GM18505 (cell line): ENCODE data around the gene PARVA.

ENCODE experiments used
- ATAC-seq: cut with Tn5 transposase; IDR thresholded peaks from one replicate; pipeline ENCODE4 v1.9.1; 2021; ENCODE audit not compliant: unreplicated experiment
- POLR2A ChIP-seq: IDR thresholded peaks from 4 replicates; pipeline ENCODE4 v1.6.1; 2011; ENCODE audit warnings: borderline replicate concordance; ENCODE audit not compliant: insufficient read depth, insufficient read length; ENCODE audit errors: extremely low read depth

PARVA gene

DNA sequence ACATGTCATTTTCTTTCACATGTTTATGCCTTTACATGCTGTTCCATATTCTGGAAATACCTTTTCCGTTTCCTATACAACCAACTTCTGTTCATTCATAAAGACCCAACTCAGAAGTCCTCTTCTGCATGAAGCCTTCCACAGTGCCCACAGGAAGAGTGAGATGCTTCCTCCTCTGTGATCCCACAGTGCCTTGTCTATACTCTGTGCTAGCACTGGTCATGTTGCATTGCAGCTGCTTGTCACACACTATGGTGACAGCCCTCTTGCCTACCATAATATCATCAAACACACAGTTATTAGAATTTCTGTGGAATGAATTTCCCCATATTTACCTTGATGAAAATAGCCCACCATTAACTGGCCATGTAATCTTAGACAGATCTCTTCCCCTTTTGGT lies 8.9 kb downstream of the PARVA start:
- ATAC-seq, result no peak
- no peak for TF ChIP-seq POLR2A

DNA sequence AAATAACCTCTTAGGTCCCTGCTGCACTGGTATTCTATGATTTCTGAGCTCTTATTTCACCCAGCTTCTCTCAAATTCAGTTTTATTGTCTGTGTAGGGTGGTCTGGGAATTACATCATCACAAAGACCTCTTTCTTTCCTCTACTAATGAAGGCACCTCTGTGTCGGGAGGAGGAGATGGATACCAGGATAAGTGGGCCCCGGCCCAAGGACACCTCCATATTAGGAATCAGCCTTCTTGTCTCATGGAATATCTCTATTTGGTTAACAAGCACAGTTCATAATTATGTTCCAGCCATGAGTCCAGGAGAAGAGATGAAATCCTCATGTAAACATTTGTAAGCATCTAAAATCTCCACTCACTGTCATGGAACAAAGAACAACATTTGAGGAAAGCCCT lies 9.4 kb downstream of the PARVA start:
- no peak for ATAC-seq
- TF ChIP-seq POLR2A, result no peak

DNA sequence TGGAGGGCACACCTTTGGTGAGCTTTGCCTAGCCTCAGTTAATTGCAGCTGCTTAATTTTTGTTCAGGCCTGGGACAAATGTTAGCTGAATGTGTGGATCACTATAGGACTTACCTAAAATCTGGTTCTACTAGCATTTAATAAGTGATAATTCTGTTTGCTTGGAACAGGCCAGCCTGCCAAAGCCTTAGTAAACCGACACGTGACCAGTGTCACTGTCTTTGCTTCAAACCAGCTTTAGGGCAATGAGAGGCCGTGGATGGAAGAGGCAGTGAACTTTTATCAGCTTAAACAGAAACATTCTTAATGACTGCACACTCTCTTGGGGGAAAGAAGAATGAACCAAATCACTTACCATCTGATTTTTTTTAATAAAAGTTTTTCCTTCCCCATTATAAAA lies 10.8 kb downstream of the PARVA start:
- no peak for ATAC-seq
- no peak for TF ChIP-seq POLR2A

DNA sequence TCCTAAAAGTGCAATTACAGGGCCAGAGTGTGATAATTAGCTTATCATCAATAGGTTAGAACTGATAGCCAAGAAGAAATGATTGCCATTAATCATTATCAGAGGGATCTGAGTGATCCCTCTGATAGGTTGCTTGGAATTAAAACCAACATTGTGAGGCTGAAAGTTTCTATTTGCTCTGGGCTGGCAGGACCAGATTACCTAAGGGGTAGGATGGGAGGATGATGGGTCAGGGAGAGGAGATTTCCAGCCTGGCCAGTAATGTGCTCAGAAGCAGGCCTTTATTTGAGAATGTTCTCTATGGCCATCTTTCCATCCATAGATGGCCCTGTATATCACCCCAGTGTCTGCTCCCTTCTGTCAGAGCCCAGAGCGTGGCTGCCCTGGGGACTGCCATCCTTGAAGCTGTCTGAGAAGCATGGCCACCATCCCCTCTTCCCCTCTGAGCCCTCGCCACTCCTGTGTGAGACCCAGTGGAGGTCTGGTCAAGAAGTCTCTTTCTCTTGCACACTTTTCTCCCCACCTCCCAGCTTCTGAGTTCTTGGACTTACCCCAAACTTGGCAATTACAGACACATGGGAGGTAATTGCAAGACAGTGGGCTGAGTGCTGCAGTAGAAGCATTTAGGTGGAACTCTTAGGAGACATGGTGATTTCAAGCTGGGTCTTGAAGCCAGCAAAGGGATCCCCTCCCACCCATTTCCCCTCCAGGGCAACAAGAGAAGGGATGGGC lies 11.7 kb downstream of the PARVA start:
- TF ChIP-seq POLR2A, result no peak
- ATAC-seq, result no peak

DNA sequence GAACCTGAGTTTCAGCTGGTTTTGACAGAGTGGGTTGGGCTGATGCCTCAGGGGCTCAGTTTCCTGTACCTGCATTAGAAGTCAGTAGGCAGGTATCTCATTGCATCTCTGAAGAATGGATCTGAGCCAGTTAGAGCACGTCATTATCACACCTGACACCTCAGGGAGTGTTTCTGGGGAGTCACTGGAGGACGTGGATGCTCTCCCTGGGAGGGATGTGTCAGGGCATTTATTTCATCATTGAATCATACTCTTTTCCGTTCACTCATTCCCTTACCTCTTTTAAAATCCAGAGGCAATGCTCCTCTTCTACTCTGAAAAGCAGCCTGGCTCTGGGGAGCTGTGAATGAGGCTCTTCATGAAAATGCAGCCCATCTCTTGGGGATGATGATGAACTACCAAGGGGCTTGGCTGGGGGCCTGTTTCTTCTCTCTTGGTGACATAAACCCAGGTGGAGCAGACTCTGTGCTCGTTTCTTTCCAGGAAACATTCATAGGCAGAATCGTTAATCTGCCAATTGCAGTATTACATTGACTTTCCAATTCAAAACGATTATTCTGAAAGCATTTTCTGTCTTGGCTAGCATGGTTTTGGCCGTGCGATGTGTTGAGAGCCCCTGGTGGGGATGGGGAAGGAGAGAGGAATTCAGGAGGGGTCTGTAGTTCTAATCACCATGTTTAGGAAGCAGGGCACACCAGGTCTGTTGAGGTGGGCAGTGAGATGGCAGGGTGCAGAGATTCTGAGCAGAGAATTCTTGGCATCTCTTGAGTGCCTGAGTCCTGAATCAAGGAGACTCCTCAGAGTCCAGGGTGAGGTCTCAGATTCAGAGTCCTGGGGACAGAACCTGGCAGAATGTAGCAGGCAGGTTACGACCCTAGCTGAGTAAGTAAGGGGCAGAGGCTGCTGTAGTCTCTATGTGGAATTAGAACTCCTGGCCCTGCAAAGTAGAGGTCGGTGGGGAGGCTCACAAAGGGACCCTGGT lies 12.6 kb downstream of the PARVA start:
- ATAC-seq, result no peak
- TF ChIP-seq POLR2A, result no peak

DNA sequence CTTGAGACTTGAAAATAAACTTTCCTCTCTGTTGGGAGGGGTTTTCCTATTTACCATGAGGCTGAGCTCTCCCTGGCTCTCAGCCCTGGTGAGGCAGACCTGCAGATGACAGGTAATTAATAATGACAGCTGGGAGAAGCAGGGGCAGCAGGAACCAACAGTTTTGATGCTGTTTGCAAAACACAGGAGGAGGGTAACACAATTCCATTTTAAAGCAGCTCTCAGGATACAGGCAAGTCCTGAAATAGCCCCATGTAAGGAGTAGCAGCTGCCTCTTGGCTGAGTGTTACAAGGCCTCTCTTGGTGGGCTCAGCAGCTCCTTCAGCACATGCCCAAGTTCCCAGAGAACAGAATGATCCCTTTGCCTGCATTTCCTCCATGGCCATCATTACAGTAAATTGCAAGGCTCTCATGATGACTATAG lies 13.3 kb downstream of the PARVA start:
- no peak for ATAC-seq
- no peak for TF ChIP-seq POLR2A

DNA sequence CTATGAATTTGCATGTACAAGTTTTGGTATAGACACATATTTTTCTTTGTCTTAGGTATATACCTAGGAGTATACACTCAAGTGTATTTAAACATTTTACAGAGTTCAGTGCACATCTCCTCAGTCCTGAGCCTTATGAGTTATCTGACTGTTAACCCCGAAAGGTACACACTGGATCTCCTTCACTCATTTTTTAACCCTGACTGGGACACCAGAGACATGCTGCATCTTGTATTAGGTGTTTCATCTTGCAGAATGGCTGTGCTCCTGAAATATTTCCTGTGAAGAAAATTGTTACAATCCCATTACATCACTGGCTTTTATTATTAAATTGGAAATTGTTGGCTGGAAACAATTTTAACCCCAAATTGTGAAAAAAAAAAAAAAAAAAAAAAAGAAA lies 15.3 kb downstream of the PARVA start:
- ATAC-seq, result no peak

DNA sequence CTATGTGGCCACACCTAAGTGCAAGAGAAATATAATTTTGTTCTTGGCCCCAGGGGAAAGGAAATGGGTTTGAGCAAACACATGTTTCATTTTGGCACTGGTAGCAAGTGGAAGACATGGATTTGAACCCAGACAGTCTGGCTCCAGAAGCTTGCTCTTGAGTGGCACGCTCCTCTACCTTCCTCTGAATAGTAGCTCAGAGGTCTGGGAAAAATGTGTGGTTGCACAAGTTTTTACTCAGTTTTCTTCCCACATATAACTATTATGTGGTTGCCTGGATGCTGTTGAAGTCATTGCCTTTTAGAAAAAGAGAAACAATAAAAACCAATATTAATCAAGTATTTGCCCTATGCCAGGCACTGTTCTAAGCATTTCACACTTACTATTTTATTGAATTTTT lies 16.3 kb downstream of the PARVA start:
- TF ChIP-seq POLR2A, result no peak

More for the DNA sequence above, 15.3 kb downstream of the PARVA start:
- no peak for TF ChIP-seq POLR2A

DNA sequence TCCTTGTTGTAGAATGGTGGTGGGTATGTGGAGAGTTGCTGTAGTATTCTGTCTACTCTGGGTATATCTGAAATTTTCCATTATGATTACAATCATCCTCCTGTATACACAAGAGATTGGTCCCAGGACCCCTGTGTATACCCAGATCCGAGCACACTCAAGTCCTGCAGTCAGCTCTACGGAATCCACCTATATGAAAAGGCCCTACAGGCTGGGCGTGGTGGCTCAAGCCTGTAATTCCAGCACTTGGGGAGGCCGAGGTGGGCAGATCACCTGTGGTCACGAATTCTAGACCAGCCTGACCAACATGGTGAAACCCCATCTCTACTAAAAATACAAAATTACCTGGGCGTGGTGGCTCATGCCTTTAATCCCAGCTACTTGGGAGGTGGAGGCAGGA lies 17.2 kb downstream of the PARVA start:
- TF ChIP-seq POLR2A, result no peak
- ATAC-seq, result no peak

More for the DNA sequence above, 16.3 kb downstream of the PARVA start:
- ATAC-seq, result no peak

DNA sequence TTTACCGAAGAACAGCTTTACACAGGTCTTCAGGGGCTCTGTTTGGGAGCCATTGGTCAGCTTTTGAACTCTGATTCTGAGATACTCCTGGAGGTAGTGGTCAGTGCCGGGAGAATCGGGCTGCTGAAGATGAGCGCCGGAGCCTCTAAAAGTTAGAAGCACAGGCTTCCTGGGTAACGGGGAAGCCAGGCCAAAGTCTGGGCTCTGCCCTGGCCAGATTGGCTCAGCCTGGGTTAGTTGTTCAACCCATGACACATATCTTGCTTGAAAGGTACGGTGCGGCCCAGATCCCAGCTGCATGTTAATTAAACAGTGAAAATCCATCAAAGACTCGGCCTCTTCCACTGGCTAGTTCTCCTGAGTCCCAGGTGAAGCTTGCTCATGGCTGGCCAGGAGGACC lies 18.0 kb downstream of the PARVA start:
- ATAC-seq, result no peak
- no peak for TF ChIP-seq POLR2A

DNA sequence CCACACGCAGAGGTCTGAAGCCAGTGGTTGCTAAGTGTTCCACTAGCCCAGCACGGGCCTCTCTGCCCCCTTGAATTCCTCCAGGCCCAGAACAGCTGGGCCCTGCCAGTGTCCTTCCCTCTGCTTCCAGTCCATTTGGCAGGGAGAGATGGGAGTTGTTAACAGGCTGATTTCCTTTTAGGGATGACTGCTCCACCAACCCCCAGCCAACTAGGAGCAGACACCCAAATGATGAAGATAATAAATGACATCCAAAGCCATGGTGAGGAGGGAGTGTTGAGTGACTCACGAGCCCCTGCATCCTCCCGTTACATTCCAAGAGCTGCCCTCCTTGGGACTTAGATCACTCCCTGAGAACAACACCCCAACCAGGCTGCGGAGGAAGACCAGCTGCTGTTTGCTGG lies 20.6 kb downstream of the PARVA start:
- ATAC-seq, result no peak
- TF ChIP-seq POLR2A, result no peak

DNA sequence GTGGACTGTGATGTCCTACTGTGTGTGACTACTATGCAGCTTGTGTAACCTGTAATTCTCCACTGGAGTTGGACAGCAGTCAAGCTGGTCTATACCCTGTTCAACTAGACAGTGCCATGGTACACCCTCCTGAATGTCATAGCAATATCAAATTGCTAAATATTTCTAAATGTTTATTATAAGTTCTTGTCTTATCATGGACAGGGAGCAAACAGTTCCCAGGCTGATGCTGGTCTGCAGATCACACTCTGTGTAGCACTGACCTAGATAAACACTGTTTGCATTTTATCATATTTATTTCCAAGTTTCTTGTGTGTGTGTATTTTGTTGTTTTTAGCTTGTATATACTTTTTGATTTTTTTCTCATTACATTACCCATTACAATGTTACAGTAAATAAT lies 22.0 kb downstream of the PARVA start:
- no peak for ATAC-seq
- no peak for TF ChIP-seq POLR2A

DNA sequence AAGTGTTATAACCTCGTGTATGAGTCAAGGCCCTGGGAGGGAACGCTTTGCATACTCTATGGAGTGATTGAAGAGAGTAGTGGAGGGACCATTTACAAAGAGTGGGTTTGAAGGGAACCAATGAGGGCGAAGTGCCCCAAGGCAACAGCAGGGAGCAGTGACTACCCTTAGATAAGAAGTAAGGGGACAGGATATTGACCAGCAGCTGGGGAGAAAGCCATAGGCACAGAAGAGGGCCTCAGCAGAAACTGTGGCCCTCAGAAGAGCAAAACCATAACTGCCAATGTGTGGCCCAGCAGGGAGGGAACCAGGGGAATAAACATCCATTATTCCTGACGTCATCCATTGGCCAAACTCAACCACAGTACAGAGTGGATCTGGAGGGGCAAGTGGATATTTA lies 24.7 kb downstream of the PARVA start:
- no peak for ATAC-seq
- TF ChIP-seq POLR2A, result no peak

DNA sequence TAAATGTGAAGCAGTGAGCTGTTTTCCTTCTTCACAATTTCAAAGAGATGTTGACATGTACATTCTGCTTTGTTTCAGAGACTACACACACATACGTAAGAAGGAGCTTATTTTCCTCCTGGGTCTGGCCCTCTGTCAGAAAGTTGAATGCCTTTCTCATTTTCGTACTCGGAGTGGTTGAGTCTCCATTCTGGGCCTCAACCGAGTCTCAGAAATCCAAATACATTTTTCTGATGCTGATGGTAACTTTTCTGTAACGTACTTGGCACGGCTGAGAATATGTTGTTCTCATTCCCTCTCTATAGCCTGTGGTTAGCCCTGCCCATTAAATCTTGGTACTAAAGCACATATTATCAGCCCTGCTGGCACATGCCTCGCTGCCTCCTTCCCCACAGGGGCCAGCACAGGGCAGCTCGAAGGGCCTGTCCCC lies 25.3 kb downstream of the PARVA start:
- TF ChIP-seq POLR2A, result no peak
- no peak for ATAC-seq
